ENCODE data around the gene KLF3. TPM values are rescaled to one million over a fixed set of nuclear protein-coding genes. Genes with fewer than 3 reads are reported as not detected.

KLF3 gene
- total and polyA plus RNA-seq, 2 of the 4 experiments (the other 2 are of a cell fraction) = 8.2 to 12.6 TPM

DNA sequence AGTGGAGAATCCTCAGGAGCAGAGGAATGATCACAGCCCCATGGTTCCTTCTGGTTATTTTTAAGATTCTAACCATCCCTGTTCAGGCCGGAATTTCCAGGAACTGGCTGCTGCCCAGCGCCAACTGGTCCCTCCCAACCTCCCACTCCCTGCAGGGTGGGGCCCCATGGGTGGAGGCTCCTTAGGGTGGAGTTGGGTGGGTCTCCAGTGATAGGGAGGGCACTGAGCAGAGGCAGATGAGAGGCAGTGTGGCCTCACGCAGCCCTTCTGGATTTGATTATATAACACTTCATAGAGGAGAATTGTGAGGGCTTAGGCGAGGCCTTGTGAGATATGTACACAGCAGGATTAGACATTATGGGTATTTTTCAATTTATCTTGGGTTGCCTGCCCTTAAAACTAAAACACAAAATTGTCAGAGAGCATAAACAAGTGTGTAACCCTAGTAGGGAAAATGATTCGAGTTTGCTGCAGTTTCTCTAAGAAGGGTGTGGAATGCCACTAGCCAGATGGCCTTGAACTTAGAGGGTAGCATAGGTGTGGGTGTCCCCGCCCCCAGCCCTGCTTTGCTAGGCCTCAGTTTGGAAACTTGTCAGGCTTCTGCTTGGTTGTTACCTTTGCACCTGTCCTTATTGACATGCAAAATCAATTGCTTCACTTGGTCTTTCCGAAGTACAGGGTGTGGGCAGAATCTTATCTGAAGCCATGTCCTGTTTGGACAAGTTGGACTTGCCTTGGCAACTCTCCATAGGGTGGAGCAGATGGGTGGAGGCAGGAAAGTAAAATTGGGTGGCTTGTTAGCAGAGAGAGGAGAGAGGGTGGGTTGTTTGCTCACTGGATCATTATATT is 9.4 kb downstream of the KLF3 start:
- dilution Hi-C loops (cut with HindIII; ENCODE audit: low sequenced_read_pairs, unreplicated experiment) (no loop called here), in situ Hi-C loops (cut with MboI; ENCODE audit: low sequenced_read_pairs) (loop anchor here (5.0 kb wide), 3 partner anchors 356 to 596 kb away; no protein-coding TSS in a partner anchor), intact Hi-C loops (cut with micrococcal nuclease) (no loop called here)
- Histone ChIP-seq H3K79me1 (ENCODE audit: low read depth in 1 of 2, low read length in 2 of 2) (peaks cover 37 to 71% of the 10 kb centered on the region in 2 experiments), H4K91ac (ENCODE audit: insufficient read depth, low read depth, low read length) (peak overlapping the region; percentile 2; the same call in 1 of the 2 replicates), H3K4ac (ENCODE audit: low read depth, low read length) (peak overlapping the region; percentile 66), H3K9ac (ENCODE audit: low read depth, low read length) (no peak overlapping the region), H3K14ac (replicated peaks; ENCODE audit: low read depth, low read length) (0 out of 2 replicates have a peak overlapping the region, but pooled peaks have one; percentile 17), H3K27ac (ENCODE audit: insufficient read depth, low read length) (peak overlapping the region; percentile 16; the same call in 1 of the 2 replicates), H3K18ac (ENCODE audit: low read depth, low read length) (no peak overlapping the region), H3K27me3 (ENCODE audit: control insufficient read depth, insufficient read depth, low read length) (no peaks in the 10 kb centered on the region), H4K5ac (ENCODE audit: low read depth, low read length) (0 out of 2 replicates have a peak overlapping the region, but pooled peaks have one; percentile 36), H2AFZ (replicated peaks; ENCODE audit: low read length, poor library complexity) (peak overlapping the region; percentile 33), H3K56ac (ENCODE audit: extremely low read depth, insufficient read depth, low read length) (no peak overlapping the region), H4K20me1 (ENCODE audit: insufficient read depth, low read length) (peaks cover 84% of the 10 kb centered on the region), H4K8ac (ENCODE audit: low read depth in 2 of 2, low read length in 2 of 2) (0 out of 4 replicates have a peak overlapping the region, but pooled peaks of 1 of the 2 experiments have one; percentile 42), H3K23ac (ENCODE audit: low read depth, low read length) (peak overlapping the region; percentile 79; the same call in 1 of the 2 replicates), H3K36me3 (ENCODE audit: control insufficient read depth, insufficient read depth, low read length) (no peaks in the 10 kb centered on the region; the same call in 1 of the 2 replicates), H3K4me2 (ENCODE audit: low read depth, low read length) (peak overlapping the region; percentile 3; the same call in 1 of the 2 replicates), H3K9me3 (ENCODE audit: control insufficient read depth, insufficient read depth, low read length) (no peaks in the 10 kb centered on the region), H2BK20ac (ENCODE audit: low read depth, low read length) (no peak overlapping the region), H2AK5ac (ENCODE audit: low read depth, low read length) (no peak overlapping the region; the same call in 1 of the 2 replicates), H2BK120ac (ENCODE audit: low read depth, low read length) (no peak overlapping the region), H2BK15ac (ENCODE audit: low read depth, low read length) (no peak overlapping the region), H3K4me3 (ENCODE audit: insufficient read depth, low read depth, low read length) (no peak overlapping the region), H2BK5ac (ENCODE audit: low read depth, low read length, poor library complexity, severe bottlenecking) (no peak overlapping the region), H2AK9ac (replicated peaks; ENCODE audit: low read depth, low read length, poor library complexity) (peak overlapping the region; percentile 57), H3K9me1 (ENCODE audit: insufficient read depth, low read length) (peaks cover 34% of the 10 kb centered on the region), H3K4me1 (ENCODE audit: control insufficient read depth, insufficient read depth, low read length) (peaks cover 44% of the 10 kb centered on the region)
- no TSS peak for BruUV-seq (replicated peaks)
- TF ChIP-seq RFX5 (IDR thresholded peaks at IDR 0.05; ENCODE audit: low read depth, low read length) (no peak), CHD1 (IDR thresholded peaks at IDR 0.05; ENCODE audit: low read depth, low read length) (no peak), MXI1 (IDR thresholded peaks at IDR 0.05; ENCODE audit: borderline replicate concordance, low read depth, low read length) (no peak)
- no peak for DNase-seq
- peak; percentile 33 for ATAC-seq (ENCODE audit: low read depth)
- CTCF ChIA-PET = interaction anchor here (0.6 kb wide), 1 partner anchor 317 kb away, joined by 3 read pairs; no protein-coding TSS in a partner anchor
- POLR2A ChIA-PET (ENCODE audit: unreplicated experiment) = no interaction called here
- 50% methylated on average over 1 of the region's 7 CpGs; no CpG with 5 or more reads in 1 of the 2 experiments for WGBS, 2 experiments (ENCODE audit: extremely low coverage in 2 of 2, insufficient read length in 1 of 2)
